Neural progenitor cell (in vitro differentiated cells): Measurements from ENCODE around the gene STUB1. TPM values are rescaled to one million over a fixed set of nuclear protein-coding genes. Genes with fewer than 3 reads are reported as not detected.

Experiments used
- DNase-seq: peaks from one replicate; pipeline ENCODE4 v3.0.0-alpha.2; 2016; ENCODE audit warnings: low spot score
- H2AFZ ChIP-seq: fragments of 200-600 bp; sonication (generic); replicated peaks from 2 replicates; pipeline ENCODE4 v1.6.1; 2016; ENCODE audit warnings: antibody characterized with exemption
- H3F3A ChIP-seq: fragments of 200-600 bp; sonication (generic); 2 replicates; pipeline ENCODE4 v1.6.1; 2016; ENCODE audit warnings: antibody characterized with exemption, low read depth
- H3K27ac ChIP-seq: fragments of 200-600 bp; sonication (generic); 2 replicates; pipeline ENCODE4 v1.5.1; 2016; ENCODE audit warnings: mild to moderate bottlenecking
- H3K27me3 ChIP-seq: fragments of 200-600 bp; sonication (generic); 2 replicates; pipeline ENCODE4 v1.6.1; 2016; ENCODE audit warnings: mild to moderate bottlenecking, moderate library complexity
- H3K36me3 ChIP-seq: fragments of 200-600 bp; sonication (generic); 2 replicates; pipeline ENCODE4 v1.5.1; 2016
- H3K4me1 ChIP-seq: fragments of 200-600 bp; sonication (generic); 2 replicates; pipeline ENCODE4 v1.6.1; 2016; ENCODE audit warnings: mixed run types
- H3K4me2 ChIP-seq: fragments of 200-600 bp; sonication (generic); 2 replicates; pipeline ENCODE4 v1.6.1; 2016
- H3K4me3 ChIP-seq: fragments of 200-600 bp; sonication (generic); 2 replicates; pipeline ENCODE4 v1.5.1; 2016
- H3K79me2 ChIP-seq: fragments of 200-600 bp; sonication (generic); 2 replicates; pipeline ENCODE4 v1.6.1; 2016; ENCODE audit warnings: low read depth
- H3K9ac ChIP-seq: fragments of 200-600 bp; sonication (generic); 2 replicates; pipeline ENCODE4 v1.6.1; 2016
- H3K9me3 ChIP-seq: fragments of 200-600 bp; sonication (generic); 2 replicates; pipeline ENCODE4 v1.5.1; 2016; ENCODE audit warnings: low read depth
- H4K20me1 ChIP-seq: fragments of 200-600 bp; sonication (generic); 2 replicates; pipeline ENCODE4 v1.6.1; 2016; ENCODE audit warnings: low read depth
- H3K27ac Mint-ChIP-seq: 3 replicates; pipeline ENCODE4 v1.8.0; 2021; ENCODE audit warnings: mixed read lengths
- H3K27me3 Mint-ChIP-seq: 2 replicates; pipeline ENCODE4 v1.8.0; 2022; ENCODE audit warnings: low read depth, mild to moderate bottlenecking, inconsistent platforms, moderate library complexity, mixed read lengths; ENCODE audit not compliant: insufficient read depth
- H3K36me3 Mint-ChIP-seq: 3 replicates; pipeline ENCODE4 v1.8.0; 2021; ENCODE audit warnings: mixed read lengths
- H3K4me1 Mint-ChIP-seq: 3 replicates; pipeline ENCODE4 v1.8.0; 2021; ENCODE audit warnings: mixed read lengths
- H3K4me3 Mint-ChIP-seq: 3 replicates; pipeline ENCODE4 v1.8.0; 2021; ENCODE audit warnings: mild to moderate bottlenecking, moderate library complexity, mixed read lengths
- H3K9me3 Mint-ChIP-seq: 3 replicates; pipeline ENCODE4 v1.8.0; 2020; ENCODE audit warnings: mixed read lengths
- CTCF ChIP-seq: fragments of 200-600 bp; sonication (generic); IDR thresholded peaks from 2 replicates; pipeline ENCODE4 v1.5.1; 2017; ENCODE audit warnings: antibody characterized with exemption, mild to moderate bottlenecking
- EZH2 ChIP-seq: fragments of 200-600 bp; sonication (generic); IDR thresholded peaks from 2 replicates; pipeline ENCODE4 v1.6.1; 2017; ENCODE audit warnings: antibody characterized with exemption, mild to moderate bottlenecking, moderate library complexity
- EZH2phosphoT487 ChIP-seq: fragments of 200-600 bp; sonication (generic); IDR thresholded peaks from 2 replicates; pipeline ENCODE4 v1.6.1; 2017; ENCODE audit warnings: antibody characterized with exemption
- total RNA-seq: library from RNA; depleted of rRNA; stranded (reverse); fragments of >200 nt; gene quantifications from 2 replicates; pipeline ENCODE4 v1.2.3, GENCODE V29; 2015; ENCODE audit warnings: low replicate concordance

STUB1 gene
- total RNA-seq, 1 donor from 2014 or later, result 27.0 TPM

GRCh38 chr16:695355-696089, 15.3 kb downstream of the STUB1 start:
- Mint-ChIP-seq H3K4me3 (peak overlapping the region; percentile 48), H3K27ac (no peak overlapping the region), H3K36me3 (no peaks in the 10 kb centered on the region), H3K4me1 (peaks cover 6% of the 10 kb centered on the region), H3K27me3 (peaks cover 41% of the 10 kb centered on the region), H3K9me3 (no peaks in the 10 kb centered on the region)
- no peaks in the 10 kb centered on the region for H3K9me3 ChIP-seq
- peak; percentile 60 for DNase-seq
- H3F3A ChIP-seq, result peaks cover 26% of the 10 kb centered on the region
- H3K9ac ChIP-seq, result no peak overlapping the region
- H4K20me1 ChIP-seq, result peaks cover 30% of the 10 kb centered on the region
- H3K4me1 ChIP-seq, result peaks cover 8% of the 10 kb centered on the region
- H3K4me3 ChIP-seq, result peak overlapping the region; percentile 37
- H3K36me3 ChIP-seq, result no peaks in the 10 kb centered on the region
- H3K27ac ChIP-seq, result no peak overlapping the region
- no peak overlapping the region for H2AFZ ChIP-seq
- peak overlapping the region; percentile 74 for H3K4me2 ChIP-seq
- H3K79me2 ChIP-seq, result no peaks in the 10 kb centered on the region
- peak; percentile 16 for TF ChIP-seq EZH2
- TF ChIP-seq CTCF, result no peak
- peak; percentile 71 for TF ChIP-seq EZH2phosphoT487
- peaks cover 100% of the 10 kb centered on the region for H3K27me3 ChIP-seq

GRCh38 chr16:698911-699671, 18.9 kb downstream of the STUB1 start:
- H3K79me2 ChIP-seq, result no peaks in the 10 kb centered on the region
- H3K4me1 ChIP-seq, result peaks cover 8% of the 10 kb centered on the region
- DNase-seq, result no peak
- peaks cover 64% of the 10 kb centered on the region for H4K20me1 ChIP-seq
- no peak overlapping the region for H3K27ac Mint-ChIP-seq
- H3K9ac ChIP-seq, result no peak overlapping the region
- H3K27me3 ChIP-seq, result peaks cover 100% of the 10 kb centered on the region
- no peaks in the 10 kb centered on the region for H3K36me3 Mint-ChIP-seq
- H3K4me1 Mint-ChIP-seq, result peaks cover 3% of the 10 kb centered on the region
- no peak overlapping the region for H3K4me3 Mint-ChIP-seq
- no peaks in the 10 kb centered on the region for H3K9me3 Mint-ChIP-seq
- peaks cover 49% of the 10 kb centered on the region for H3K27me3 Mint-ChIP-seq
- H3K9me3 ChIP-seq, result no peaks in the 10 kb centered on the region
- peaks cover 6% of the 10 kb centered on the region for H3F3A ChIP-seq
- TF ChIP-seq EZH2phosphoT487, result no peak
- no peak for TF ChIP-seq EZH2
- TF ChIP-seq CTCF, result no peak
- H3K4me2 ChIP-seq, result no peak overlapping the region
- H3K27ac ChIP-seq, result no peak overlapping the region
- no peak overlapping the region for H2AFZ ChIP-seq
- no peaks in the 10 kb centered on the region for H3K36me3 ChIP-seq
- H3K4me3 ChIP-seq, result no peak overlapping the region

- TF ChIP-seq CTCF, result no peak
- peak; percentile 96 for TF ChIP-seq EZH2
- peak; percentile 97 for TF ChIP-seq EZH2phosphoT487
- DNase-seq, result peak; percentile 90
- Histone ChIP-seq H2AFZ (no peak overlapping the region), H3K79me2 (no peaks in the 10 kb centered on the region), H3K4me3 (no peak overlapping the region), H3K27ac (no peak overlapping the region), H3K4me2 (no peak overlapping the region), H3K4me1 (no peaks in the 10 kb centered on the region), H4K20me1 (peaks cover 62% of the 10 kb centered on the region), H3K36me3 (no peaks in the 10 kb centered on the region), H3K27me3 (peaks cover 100% of the 10 kb centered on the region), H3F3A (peaks cover 4% of the 10 kb centered on the region), H3K9me3 (no peaks in the 10 kb centered on the region), H3K9ac (no peak overlapping the region)
- Mint-ChIP-seq H3K36me3 (no peaks in the 10 kb centered on the region), H3K27ac (no peak overlapping the region), H3K4me3 (no peak overlapping the region), H3K9me3 (no peaks in the 10 kb centered on the region), H3K27me3 (peaks cover 48% of the 10 kb centered on the region), H3K4me1 (no peaks in the 10 kb centered on the region)
Measured at GRCh38 chr16:700684-701584, 20.7 kb downstream of the STUB1 start.
